Measurements from ENCODE around the gene NOX4. TPM values are rescaled to one million over a fixed set of nuclear protein-coding genes. Genes with fewer than 3 reads are reported as not detected.
"Not testable (repeated sequence)": the region's sequence is repeated elsewhere in the genome, so short reads cannot be mapped to it uniquely, and the experiment has no call there.

The NOX4 gene
- total RNA-seq, 2 experiments from 2014 or later: not detected

- ChIA-PET CTCF (no interaction called here), POLR2A (no interaction called here)
- Mint-ChIP-seq H3K4me1 (ENCODE audit: low read depth) (no peaks in the 10 kb centered on the region), H3K27ac (no peak overlapping the region), H3K27me3 (peaks cover 1% of the 10 kb centered on the region), H3K4me3 (no peak overlapping the region), H3K36me3 (ENCODE audit: low read depth) (no peaks in the 10 kb centered on the region), H3K9me3 (no peaks in the 10 kb centered on the region)
- DNase-seq: no peak
- no peak for TF ChIP-seq CTCF (IDR thresholded peaks at IDR 0.05)
- no peak for ATAC-seq
- intact Hi-C loops (cut with micrococcal nuclease): no loop called here
Observed at GRCh38 chr11:89293965-89294679, 197.1 kb downstream of the NOX4 start.

GRCh38 chr11:89288004-89288403 lies 203.2 kb downstream of the NOX4 start:
- DNase-seq; H3K9me3 Mint-ChIP-seq; ATAC-seq; POLR2A ChIA-PET; H3K4me3 Mint-ChIP-seq; intact Hi-C loops (cut with micrococcal nuclease); H3K4me1 Mint-ChIP-seq (ENCODE audit: low read depth); CTCF ChIA-PET; H3K27me3 Mint-ChIP-seq; H3K27ac Mint-ChIP-seq; H3K36me3 Mint-ChIP-seq (ENCODE audit: low read depth): not testable (repeated sequence)

- H3K9me3 Mint-ChIP-seq; H3K4me3 Mint-ChIP-seq; DNase-seq; CTCF ChIA-PET; H3K4me1 Mint-ChIP-seq (ENCODE audit: low read depth); H3K27ac Mint-ChIP-seq; POLR2A ChIA-PET; H3K36me3 Mint-ChIP-seq (ENCODE audit: low read depth); H3K27me3 Mint-ChIP-seq; ATAC-seq; intact Hi-C loops (cut with micrococcal nuclease): not testable (repeated sequence)
Observed at GRCh38 chr11:89286601-89287000, 204.6 kb downstream of the NOX4 start.

- CTCF ChIA-PET; H3K4me1 Mint-ChIP-seq (ENCODE audit: low read depth): not testable (repeated sequence)
Observed at GRCh38 chr11:89281032-89281677, 210.0 kb downstream of the NOX4 start.

GRCh38 chr11:89279176-89279575 lies 212.0 kb downstream of the NOX4 start:
- no peak overlapping the region for H3K4me3 Mint-ChIP-seq
- POLR2A ChIA-PET: no interaction called here

More at GRCh38 chr11:89281032-89281677, 210.0 kb downstream of the NOX4 start:
- H3K27me3 Mint-ChIP-seq; H3K9me3 Mint-ChIP-seq; POLR2A ChIA-PET; ATAC-seq; H3K4me3 Mint-ChIP-seq; H3K27ac Mint-ChIP-seq; H3K36me3 Mint-ChIP-seq (ENCODE audit: low read depth); DNase-seq; intact Hi-C loops (cut with micrococcal nuclease): not testable (repeated sequence)

GRCh38 chr11:89275966-89276365 lies 215.2 kb downstream of the NOX4 start:
- intact Hi-C loops (cut with micrococcal nuclease): no loop called here
- ChIA-PET CTCF (no interaction called here), POLR2A (no interaction called here)
- no peak overlapping the region for H3K27ac Mint-ChIP-seq
- H3K36me3 Mint-ChIP-seq (ENCODE audit: low read depth): no peaks in the 10 kb centered on the region
- H3K27me3 Mint-ChIP-seq: no peaks in the 10 kb centered on the region
- ATAC-seq (no peak), DNase-seq (no peak)
- TF ChIP-seq CTCF (IDR thresholded peaks at IDR 0.05): no peak
- peaks cover 2% of the 10 kb centered on the region for H3K9me3 Mint-ChIP-seq
- no peak overlapping the region for H3K4me3 Mint-ChIP-seq
- H3K4me1 Mint-ChIP-seq (ENCODE audit: low read depth): no peaks in the 10 kb centered on the region

More at GRCh38 chr11:89279176-89279575, 212.0 kb downstream of the NOX4 start:
- Mint-ChIP-seq H3K27me3 (no peaks in the 10 kb centered on the region), H3K27ac (no peak overlapping the region), H3K36me3 (ENCODE audit: low read depth) (no peaks in the 10 kb centered on the region), H3K4me1 (ENCODE audit: low read depth) (no peaks in the 10 kb centered on the region), H3K9me3 (no peaks in the 10 kb centered on the region)
- no peak for ATAC-seq
- TF ChIP-seq CTCF (IDR thresholded peaks at IDR 0.05): no peak
- intact Hi-C loops (cut with micrococcal nuclease): no loop called here
- no peak for DNase-seq
- CTCF ChIA-PET: no interaction called here

Other genes with a start within 250 kb of the NOX4 start
- gene TRIM77, start 218.9 kb upstream of the NOX4 start, total RNA-seq: not detected